GM10266 (cell line): Measurements from ENCODE around the gene CCL11.

ENCODE experiments used
- DNase-seq: peaks from one replicate; pipeline ENCODE4 v3.0.0; 2012; ENCODE audit errors: extremely low spot score
- CTCF ChIP-seq: IDR thresholded peaks from 2 replicates; pipeline ENCODE4 v1.5.1; 2012; ENCODE audit warnings: mild to moderate bottlenecking, low read depth; ENCODE audit not compliant: control insufficient read depth, insufficient read depth; ENCODE audit errors: missing control alignments

Gene CCL11

GRCh38 chr17:34257299-34257985 lies 28.1 kb upstream of the CCL11 start:
- DNase-seq = no peak
- no peak for TF ChIP-seq CTCF

- no peak for TF ChIP-seq CTCF
- no peak for DNase-seq
Measured at GRCh38 chr17:34257986-34258326, 27.6 kb upstream of the CCL11 start.

GRCh38 chr17:34259146-34259545 lies 26.4 kb upstream of the CCL11 start:
- no peak for TF ChIP-seq CTCF
- no peak for DNase-seq

GRCh38 chr17:34260861-34261260 lies 24.7 kb upstream of the CCL11 start:
- TF ChIP-seq CTCF = no peak
- no peak for DNase-seq

- no peak for DNase-seq
- no peak for TF ChIP-seq CTCF
Measured at GRCh38 chr17:34261568-34262337, 23.8 kb upstream of the CCL11 start.

GRCh38 chr17:34265711-34266110 lies 19.8 kb upstream of the CCL11 start:
- no peak for TF ChIP-seq CTCF
- no peak for DNase-seq

- no peak for DNase-seq
- no peak for TF ChIP-seq CTCF
Measured at GRCh38 chr17:34269969-34270368, 15.6 kb upstream of the CCL11 start, which contains the start of gene CCL7. Gene CCL7, plus strand, starts transcription at chr17:34270221. Its CDS starts 70 bp downstream, at chr17:34270291.
